ENCODE measurements around the gene SERPINB4.
"Not testable (repeated sequence)": the region's sequence is repeated elsewhere in the genome, so short reads cannot be mapped to it uniquely, and the experiment has no call there.

The SERPINB4 gene

DNA sequence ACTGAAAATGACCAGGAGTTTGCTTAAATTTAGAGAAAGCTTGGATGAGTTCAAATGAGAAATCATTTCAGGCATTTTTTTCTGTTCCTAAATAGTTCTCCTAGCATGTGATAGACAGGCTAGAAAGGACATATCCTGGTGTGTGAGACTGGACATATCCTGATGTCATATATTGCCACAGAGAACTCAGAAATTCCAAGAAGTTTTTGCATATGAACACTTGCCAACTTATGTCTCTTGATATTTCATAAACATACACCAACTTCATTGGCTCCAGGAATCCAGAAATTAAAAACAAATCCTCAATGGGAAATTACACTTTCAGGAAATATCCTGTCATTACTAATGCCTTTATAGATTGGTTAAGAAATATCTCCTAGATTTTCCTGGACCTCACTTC, 2.9 kb upstream of the SERPINB4 start:
- H2AFZ ChIP-seq (ENCODE audit: low read length), result no peak overlapping the region
- H3K4me3 ChIP-seq (ENCODE audit: low read depth, low read length, poor library complexity, severe bottlenecking), result no peak overlapping the region
- H3F3A ChIP-seq (ENCODE audit: insufficient read depth, low read length), result no peaks in the 10 kb centered on the region
- H3K36me3 ChIP-seq (ENCODE audit: insufficient read depth, low read length), result no peaks in the 10 kb centered on the region
- H3K27me3 ChIP-seq (ENCODE audit: insufficient read depth, low read length), result no peaks in the 10 kb centered on the region
- no peaks in the 10 kb centered on the region; the same call in 1 of the 2 replicates for H3K9me2 ChIP-seq (ENCODE audit: low read depth, low read length)
- no peaks in the 10 kb centered on the region for H3K9me3 ChIP-seq (ENCODE audit: low read length)
- TF ChIP-seq, protein P1, sequence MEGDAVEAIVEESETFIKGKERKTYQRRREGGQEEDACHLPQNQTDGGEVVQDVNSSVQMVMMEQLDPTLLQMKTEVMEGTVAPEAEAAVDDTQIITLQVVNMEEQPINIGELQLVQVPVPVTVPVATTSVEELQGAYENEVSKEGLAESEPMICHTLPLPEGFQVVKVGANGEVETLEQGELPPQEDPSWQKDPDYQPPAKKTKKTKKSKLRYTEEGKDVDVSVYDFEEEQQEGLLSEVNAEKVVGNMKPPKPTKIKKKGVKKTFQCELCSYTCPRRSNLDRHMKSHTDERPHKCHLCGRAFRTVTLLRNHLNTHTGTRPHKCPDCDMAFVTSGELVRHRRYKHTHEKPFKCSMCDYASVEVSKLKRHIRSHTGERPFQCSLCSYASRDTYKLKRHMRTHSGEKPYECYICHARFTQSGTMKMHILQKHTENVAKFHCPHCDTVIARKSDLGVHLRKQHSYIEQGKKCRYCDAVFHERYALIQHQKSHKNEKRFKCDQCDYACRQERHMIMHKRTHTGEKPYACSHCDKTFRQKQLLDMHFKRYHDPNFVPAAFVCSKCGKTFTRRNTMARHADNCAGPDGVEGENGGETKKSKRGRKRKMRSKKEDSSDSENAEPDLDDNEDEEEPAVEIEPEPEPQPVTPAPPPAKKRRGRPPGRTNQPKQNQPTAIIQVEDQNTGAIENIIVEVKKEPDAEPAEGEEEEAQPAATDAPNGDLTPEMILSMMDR (IDR thresholded peaks at IDR 0.05; ENCODE audit: low read length), result no peak
- no peak for TF ChIP-seq EZH2 (IDR thresholded peaks at IDR 0.05; ENCODE audit: borderline replicate concordance, low read length)
- no peak overlapping the region for H3K27ac ChIP-seq (ENCODE audit: low read depth, low read length, poor library complexity, severe bottlenecking)
- H3K4me2 ChIP-seq (ENCODE audit: low read length), result no peak overlapping the region
- no peaks in the 10 kb centered on the region for H3K4me1 ChIP-seq (ENCODE audit: insufficient read depth, low read length, severe bottlenecking)
- no peaks in the 10 kb centered on the region for H3K79me2 ChIP-seq (ENCODE audit: insufficient read depth, low read length)
- no peaks in the 10 kb centered on the region for H4K20me1 ChIP-seq (ENCODE audit: insufficient read depth, low read length)
- H3K9ac ChIP-seq (ENCODE audit: low read length), result no peak overlapping the region

DNA sequence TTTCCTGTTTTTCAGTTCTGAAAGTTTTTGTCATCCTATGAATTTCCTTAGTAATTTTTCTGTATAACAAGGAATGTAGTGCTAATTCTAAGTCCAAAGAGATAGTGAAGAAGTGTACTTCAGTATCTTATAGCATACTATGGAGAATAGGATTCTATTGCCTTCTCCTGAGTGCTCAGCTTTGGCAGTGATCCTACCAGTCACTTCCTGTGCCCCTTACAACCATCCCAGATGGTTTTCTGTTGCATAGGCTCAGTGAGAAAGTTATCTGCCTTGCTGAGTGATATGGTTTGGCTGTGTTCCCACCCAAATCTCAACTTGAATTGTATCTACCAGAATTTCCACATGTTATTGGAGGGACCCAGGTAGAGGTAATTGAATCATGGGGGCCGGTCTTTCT, 638 bp upstream of the SERPINB4 start:
- not testable (repeated sequence) for H3F3A ChIP-seq (ENCODE audit: insufficient read depth, low read length); H3K9ac ChIP-seq (ENCODE audit: low read length); H3K4me2 ChIP-seq (ENCODE audit: low read length); H4K20me1 ChIP-seq (ENCODE audit: insufficient read depth, low read length); H3K27ac ChIP-seq (ENCODE audit: low read depth, low read length, poor library complexity, severe bottlenecking); H3K79me2 ChIP-seq (ENCODE audit: insufficient read depth, low read length); H2AFZ ChIP-seq (ENCODE audit: low read length); H3K9me2 ChIP-seq (ENCODE audit: low read depth, low read length); H3K4me1 ChIP-seq (ENCODE audit: insufficient read depth, low read length, severe bottlenecking); H3K36me3 ChIP-seq (ENCODE audit: insufficient read depth, low read length); H3K4me3 ChIP-seq (ENCODE audit: low read depth, low read length, poor library complexity, severe bottlenecking); H3K9me3 ChIP-seq (ENCODE audit: low read length); H3K27me3 ChIP-seq (ENCODE audit: insufficient read depth, low read length)

DNA sequence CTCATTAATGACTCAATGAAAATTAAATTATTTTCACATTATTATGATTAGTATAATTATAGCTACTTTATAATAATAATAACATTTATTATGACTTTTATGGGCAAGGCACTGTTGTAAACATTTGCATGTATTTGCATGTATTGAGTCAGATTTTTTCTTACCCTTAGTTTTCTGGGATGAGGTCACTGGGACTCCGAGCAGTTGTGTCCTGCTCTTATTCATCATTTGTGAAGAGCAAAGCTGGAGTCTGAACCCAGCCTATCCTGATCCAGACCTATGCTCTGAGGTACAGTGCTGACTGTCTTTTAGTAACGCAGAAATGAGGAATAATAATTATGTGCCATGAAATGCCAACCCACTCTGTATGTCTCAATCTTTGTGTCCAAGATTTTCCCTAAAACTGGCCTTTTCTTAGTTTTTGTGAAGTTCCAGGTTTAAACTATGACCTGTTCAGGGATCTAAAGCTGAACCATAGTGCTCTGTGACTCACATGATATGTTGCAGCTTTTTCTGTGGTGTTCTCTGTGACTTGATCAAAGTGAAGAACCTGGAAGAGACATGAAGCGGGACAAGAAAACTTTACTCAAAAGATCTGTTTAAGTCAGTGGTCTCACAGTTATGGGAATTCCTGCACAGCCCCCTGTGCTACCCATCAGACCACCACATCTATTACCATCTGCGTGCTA, 1.2 kb downstream of the SERPINB4 start:
- not testable (repeated sequence) for H4K20me1 ChIP-seq (ENCODE audit: insufficient read depth, low read length); H3K79me2 ChIP-seq (ENCODE audit: insufficient read depth, low read length); H3K4me3 ChIP-seq (ENCODE audit: low read depth, low read length, poor library complexity, severe bottlenecking); H3F3A ChIP-seq (ENCODE audit: insufficient read depth, low read length); H3K9ac ChIP-seq (ENCODE audit: low read length); H3K4me2 ChIP-seq (ENCODE audit: low read length); H3K27ac ChIP-seq (ENCODE audit: low read depth, low read length, poor library complexity, severe bottlenecking); H3K36me3 ChIP-seq (ENCODE audit: insufficient read depth, low read length); H3K9me3 ChIP-seq (ENCODE audit: low read length); H3K27me3 ChIP-seq (ENCODE audit: insufficient read depth, low read length); H2AFZ ChIP-seq (ENCODE audit: low read length); H3K9me2 ChIP-seq (ENCODE audit: low read depth, low read length); H3K4me1 ChIP-seq (ENCODE audit: insufficient read depth, low read length, severe bottlenecking)

DNA sequence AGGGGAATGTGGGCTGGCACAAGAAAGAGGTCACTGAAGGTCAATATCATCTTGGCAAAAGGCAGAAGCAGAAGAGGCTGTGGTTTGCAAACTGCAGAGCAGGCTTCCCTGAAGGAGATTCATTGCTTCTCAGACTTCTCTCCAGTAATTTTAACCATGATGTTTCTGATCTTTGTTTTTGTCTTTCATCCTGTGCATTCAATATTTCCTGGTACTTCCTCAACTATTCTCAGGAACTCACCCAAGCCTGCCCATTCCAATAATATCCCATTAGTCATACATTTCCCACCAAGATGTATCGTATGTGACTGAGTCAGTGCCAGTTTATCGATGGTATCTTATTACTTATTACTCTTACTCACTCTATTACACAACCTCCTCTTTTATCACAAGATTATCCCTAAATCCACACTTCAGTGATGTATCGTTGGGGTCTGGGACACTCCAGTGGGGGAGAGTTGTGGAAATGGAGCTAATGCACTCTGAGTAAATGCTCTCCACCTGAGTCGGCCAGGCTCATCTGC, 2.8 kb downstream of the SERPINB4 start:
- H3K4me2 ChIP-seq (ENCODE audit: low read length); H4K20me1 ChIP-seq (ENCODE audit: insufficient read depth, low read length); H3K27me3 ChIP-seq (ENCODE audit: insufficient read depth, low read length); H3K9me2 ChIP-seq (ENCODE audit: low read depth, low read length); H3K9ac ChIP-seq (ENCODE audit: low read length); H3K79me2 ChIP-seq (ENCODE audit: insufficient read depth, low read length); H2AFZ ChIP-seq (ENCODE audit: low read length); H3K27ac ChIP-seq (ENCODE audit: low read depth, low read length, poor library complexity, severe bottlenecking); H3K4me1 ChIP-seq (ENCODE audit: insufficient read depth, low read length, severe bottlenecking); H3K36me3 ChIP-seq (ENCODE audit: insufficient read depth, low read length); H3K9me3 ChIP-seq (ENCODE audit: low read length); H3F3A ChIP-seq (ENCODE audit: insufficient read depth, low read length); H3K4me3 ChIP-seq (ENCODE audit: low read depth, low read length, poor library complexity, severe bottlenecking): not testable (repeated sequence)
